ENCODE results near the gene IAH1.

IAH1 gene

GRCh38 chr2:9461079-9461478 is 13.3 kb upstream of the IAH1 start:
- no peaks in the 10 kb centered on the region for H3K4me1 ChIP-seq
- no peaks in the 10 kb centered on the region for H3K27me3 ChIP-seq

DNA sequence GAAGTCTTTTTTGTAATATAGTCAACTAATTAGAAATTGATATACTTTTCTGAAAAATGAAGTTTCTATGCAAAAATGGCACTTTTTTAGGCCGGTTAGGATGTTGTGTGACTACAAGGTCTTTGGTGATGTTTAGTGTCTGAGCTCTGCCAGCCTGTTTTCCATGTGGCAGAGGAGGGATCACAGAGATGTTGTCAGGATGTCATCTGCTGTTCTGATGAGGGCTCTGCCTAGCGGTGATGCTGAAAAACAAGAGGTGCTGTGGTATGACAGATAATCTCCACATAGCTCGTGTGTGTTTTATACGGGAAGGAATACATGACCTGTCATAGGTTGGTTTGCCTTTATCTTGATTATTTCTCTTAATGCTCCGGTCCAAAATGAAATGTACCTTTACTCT is 12.0 kb upstream of the IAH1 start:
- TF ChIP-seq, protein P1, sequence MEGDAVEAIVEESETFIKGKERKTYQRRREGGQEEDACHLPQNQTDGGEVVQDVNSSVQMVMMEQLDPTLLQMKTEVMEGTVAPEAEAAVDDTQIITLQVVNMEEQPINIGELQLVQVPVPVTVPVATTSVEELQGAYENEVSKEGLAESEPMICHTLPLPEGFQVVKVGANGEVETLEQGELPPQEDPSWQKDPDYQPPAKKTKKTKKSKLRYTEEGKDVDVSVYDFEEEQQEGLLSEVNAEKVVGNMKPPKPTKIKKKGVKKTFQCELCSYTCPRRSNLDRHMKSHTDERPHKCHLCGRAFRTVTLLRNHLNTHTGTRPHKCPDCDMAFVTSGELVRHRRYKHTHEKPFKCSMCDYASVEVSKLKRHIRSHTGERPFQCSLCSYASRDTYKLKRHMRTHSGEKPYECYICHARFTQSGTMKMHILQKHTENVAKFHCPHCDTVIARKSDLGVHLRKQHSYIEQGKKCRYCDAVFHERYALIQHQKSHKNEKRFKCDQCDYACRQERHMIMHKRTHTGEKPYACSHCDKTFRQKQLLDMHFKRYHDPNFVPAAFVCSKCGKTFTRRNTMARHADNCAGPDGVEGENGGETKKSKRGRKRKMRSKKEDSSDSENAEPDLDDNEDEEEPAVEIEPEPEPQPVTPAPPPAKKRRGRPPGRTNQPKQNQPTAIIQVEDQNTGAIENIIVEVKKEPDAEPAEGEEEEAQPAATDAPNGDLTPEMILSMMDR (IDR thresholded peaks at IDR 0.05; ENCODE audit: low read depth, low read length): no peak
- peak; percentile 41 for DNase-seq

More at GRCh38 chr2:9461079-9461478, 13.3 kb upstream of the IAH1 start:
- Histone ChIP-seq H3K9me3 (no peaks in the 10 kb centered on the region), H3K36me3 (peaks cover 26% of the 10 kb centered on the region), H3K4me3 (ENCODE audit: low read depth, low read length) (no peak overlapping the region)
- TF ChIP-seq, protein P1 (IDR thresholded peaks at IDR 0.05; ENCODE audit: low read depth, low read length): no peak
- DNase-seq: no peak

GRCh38 chr2:9462886-9463697 is 11.3 kb upstream of the IAH1 start:
- H3K36me3 ChIP-seq: peaks cover 22% of the 10 kb centered on the region
- H3K4me1 ChIP-seq: no peaks in the 10 kb centered on the region
- no peaks in the 10 kb centered on the region for H3K9me3 ChIP-seq
- H3K4me3 ChIP-seq (ENCODE audit: low read depth, low read length): no peak overlapping the region
- TF ChIP-seq, protein P1 (IDR thresholded peaks at IDR 0.05; ENCODE audit: low read depth, low read length): no peak
- no peak for DNase-seq
- no peaks in the 10 kb centered on the region for H3K27me3 ChIP-seq

More for the DNA sequence above, 12.0 kb upstream of the IAH1 start:
- Histone ChIP-seq H3K4me3 (ENCODE audit: low read depth, low read length) (no peak overlapping the region), H3K27me3 (no peaks in the 10 kb centered on the region), H3K9me3 (no peaks in the 10 kb centered on the region), H3K4me1 (no peaks in the 10 kb centered on the region), H3K36me3 (peaks cover 23% of the 10 kb centered on the region)

DNA sequence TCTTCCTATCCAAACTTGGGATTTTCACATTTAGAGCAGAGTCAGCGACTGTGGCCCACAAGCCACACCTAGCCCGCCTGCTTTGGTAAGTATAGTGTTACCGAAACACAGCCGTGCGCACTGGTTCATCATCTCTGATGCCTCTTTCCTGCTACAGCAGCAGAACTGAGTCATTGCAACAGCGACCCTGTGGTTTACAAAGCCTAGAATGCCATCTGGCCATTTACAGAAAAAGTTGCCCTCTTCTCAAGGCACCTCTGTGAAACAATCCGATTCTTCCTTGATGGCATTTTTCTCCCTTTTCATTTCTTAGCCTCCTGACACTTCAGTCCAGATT is 10.7 kb upstream of the IAH1 start:
- Histone ChIP-seq H3K4me3 (ENCODE audit: low read depth, low read length) (no peak overlapping the region), H3K9me3 (no peaks in the 10 kb centered on the region), H3K4me1 (no peaks in the 10 kb centered on the region), H3K27me3 (no peaks in the 10 kb centered on the region), H3K36me3 (peaks cover 21% of the 10 kb centered on the region)
- TF ChIP-seq, protein P1 (IDR thresholded peaks at IDR 0.05; ENCODE audit: low read depth, low read length): no peak
- no peak for DNase-seq

- Histone ChIP-seq H3K4me3 (ENCODE audit: low read depth, low read length) (no peak overlapping the region), H3K4me1 (no peaks in the 10 kb centered on the region), H3K36me3 (peaks cover 26% of the 10 kb centered on the region), H3K9me3 (no peaks in the 10 kb centered on the region), H3K27me3 (no peaks in the 10 kb centered on the region)
- TF ChIP-seq, protein P1 (IDR thresholded peaks at IDR 0.05; ENCODE audit: low read depth, low read length): no peak
- DNase-seq: no peak
These were observed 9.2 kb upstream of the IAH1 start for GRCh38 chr2:9465170-9465569.

- no peak for DNase-seq
- Histone ChIP-seq H3K9me3 (no peaks in the 10 kb centered on the region), H3K36me3 (peaks cover 32% of the 10 kb centered on the region), H3K27me3 (no peaks in the 10 kb centered on the region), H3K4me1 (no peaks in the 10 kb centered on the region), H3K4me3 (ENCODE audit: low read depth, low read length) (no peak overlapping the region)
- TF ChIP-seq, protein P1 (IDR thresholded peaks at IDR 0.05; ENCODE audit: low read depth, low read length): no peak
These were observed 8.1 kb upstream of the IAH1 start for GRCh38 chr2:9466147-9466683.
